Liver (tissue), 3 donors: ENCODE data around the gene ZNF681.

Source experiments
- GABPA ChIP-seq, 2 donors: IDR thresholded peaks in 1 of 2; conservative IDR thresholded peaks in 1 of 2; 2 replicates each; pipeline ENCODE4 v1.6.1; 2016; ENCODE audit warnings: antibody characterized with exemption in 2 of 2, mild to moderate bottlenecking in 1 of 2, moderate library complexity in 1 of 2
- TAF1 ChIP-seq: conservative IDR thresholded peaks from 2 replicates; pipeline ENCODE4 v1.6.1; 2016; ENCODE audit warnings: antibody characterized with exemption, mild to moderate bottlenecking
- TF ChIP-seq, protein P1 (sequence below): fragments of 150-350 bp; IDR thresholded peaks from 2 replicates; pipeline ENCODE4 v1.5.1; 2017; ENCODE audit warnings: improper control_type of control experiment, low read depth, low read length; ENCODE audit not compliant: missing input control
- TF ChIP-seq, protein P2 (sequence below): IDR thresholded peaks from 2 replicates; pipeline ENCODE4 v1.6.1; 2016; ENCODE audit warnings: antibody characterized with exemption
- TF ChIP-seq, protein P3 (sequence below): IDR thresholded peaks from 2 replicates; pipeline ENCODE4 v1.6.1; 2016; ENCODE audit warnings: antibody characterized with exemption
- donor health status: healthy.
- donor health status: healthy.

DNA sequence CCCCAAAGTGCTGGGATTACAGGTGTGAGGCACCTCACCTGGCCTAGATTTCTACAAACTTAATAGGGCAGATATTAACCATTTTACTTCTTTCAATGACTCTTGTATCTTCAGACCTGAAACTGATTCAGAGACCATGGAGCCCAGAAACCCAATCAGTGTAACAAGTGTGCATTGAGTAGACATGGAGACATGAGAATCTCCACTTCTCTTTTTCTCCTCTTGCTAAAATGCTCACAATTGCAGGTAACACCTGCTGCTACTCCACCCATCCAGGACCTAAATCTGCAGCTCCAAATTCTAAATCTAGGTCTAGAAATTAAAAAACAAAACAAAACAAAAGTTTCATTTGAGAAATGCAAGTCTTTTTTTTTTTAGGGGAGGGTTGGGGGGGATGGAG lies 42.2 kb upstream of the ZNF681 start:
- TF ChIP-seq, protein P1, sequence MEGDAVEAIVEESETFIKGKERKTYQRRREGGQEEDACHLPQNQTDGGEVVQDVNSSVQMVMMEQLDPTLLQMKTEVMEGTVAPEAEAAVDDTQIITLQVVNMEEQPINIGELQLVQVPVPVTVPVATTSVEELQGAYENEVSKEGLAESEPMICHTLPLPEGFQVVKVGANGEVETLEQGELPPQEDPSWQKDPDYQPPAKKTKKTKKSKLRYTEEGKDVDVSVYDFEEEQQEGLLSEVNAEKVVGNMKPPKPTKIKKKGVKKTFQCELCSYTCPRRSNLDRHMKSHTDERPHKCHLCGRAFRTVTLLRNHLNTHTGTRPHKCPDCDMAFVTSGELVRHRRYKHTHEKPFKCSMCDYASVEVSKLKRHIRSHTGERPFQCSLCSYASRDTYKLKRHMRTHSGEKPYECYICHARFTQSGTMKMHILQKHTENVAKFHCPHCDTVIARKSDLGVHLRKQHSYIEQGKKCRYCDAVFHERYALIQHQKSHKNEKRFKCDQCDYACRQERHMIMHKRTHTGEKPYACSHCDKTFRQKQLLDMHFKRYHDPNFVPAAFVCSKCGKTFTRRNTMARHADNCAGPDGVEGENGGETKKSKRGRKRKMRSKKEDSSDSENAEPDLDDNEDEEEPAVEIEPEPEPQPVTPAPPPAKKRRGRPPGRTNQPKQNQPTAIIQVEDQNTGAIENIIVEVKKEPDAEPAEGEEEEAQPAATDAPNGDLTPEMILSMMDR: no peak
- TF ChIP-seq TAF1 (no peak), GABPA (IDR thresholded peaks at IDR 0.05 in 1 of 2, conservative IDR thresholded peaks at IDR 0.05 in 1 of 2) (no peak)
- TF ChIP-seq, protein P2, sequence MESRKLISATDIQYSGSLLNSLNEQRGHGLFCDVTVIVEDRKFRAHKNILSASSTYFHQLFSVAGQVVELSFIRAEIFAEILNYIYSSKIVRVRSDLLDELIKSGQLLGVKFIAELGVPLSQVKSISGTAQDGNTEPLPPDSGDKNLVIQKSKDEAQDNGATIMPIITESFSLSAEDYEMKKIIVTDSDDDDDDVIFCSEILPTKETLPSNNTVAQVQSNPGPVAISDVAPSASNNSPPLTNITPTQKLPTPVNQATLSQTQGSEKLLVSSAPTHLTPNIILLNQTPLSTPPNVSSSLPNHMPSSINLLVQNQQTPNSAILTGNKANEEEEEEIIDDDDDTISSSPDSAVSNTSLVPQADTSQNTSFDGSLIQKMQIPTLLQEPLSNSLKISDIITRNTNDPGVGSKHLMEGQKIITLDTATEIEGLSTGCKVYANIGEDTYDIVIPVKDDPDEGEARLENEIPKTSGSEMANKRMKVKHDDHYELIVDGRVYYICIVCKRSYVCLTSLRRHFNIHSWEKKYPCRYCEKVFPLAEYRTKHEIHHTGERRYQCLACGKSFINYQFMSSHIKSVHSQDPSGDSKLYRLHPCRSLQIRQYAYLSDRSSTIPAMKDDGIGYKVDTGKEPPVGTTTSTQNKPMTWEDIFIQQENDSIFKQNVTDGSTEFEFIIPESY: no peak
- TF ChIP-seq, protein P3, sequence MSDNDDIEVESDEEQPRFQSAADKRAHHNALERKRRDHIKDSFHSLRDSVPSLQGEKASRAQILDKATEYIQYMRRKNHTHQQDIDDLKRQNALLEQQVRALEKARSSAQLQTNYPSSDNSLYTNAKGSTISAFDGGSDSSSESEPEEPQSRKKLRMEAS: no peak
